Panc1 (cell line): ENCODE results near the gene CYP4A11.

Experiments used
- CTCF ChIP-seq: fragments of 450-650 bp; IDR thresholded peaks from 2 replicates; pipeline ENCODE4 v1.5.1; 2017; ENCODE audit warnings: mild to moderate bottlenecking
- REST ChIP-seq, 2 experiments: IDR thresholded peaks; 2 replicates each; pipeline ENCODE4 v1.6.1; 2011 to 2012; ENCODE audit warnings: low read depth in 2 of 2, control low read depth in 1 of 2, low read length in 1 of 2, mild to moderate bottlenecking in 1 of 2, moderate library complexity in 1 of 2; ENCODE audit not compliant: insufficient read depth in 1 of 2

GRCh38 chr1:46961066-46961758 is 19.9 kb upstream of the CYP4A11 start:
- TF ChIP-seq CTCF (no peak), REST (IDR thresholded peaks at IDR 0.05; ENCODE audit: insufficient read depth in 1 of 2, low read depth in 2 of 2, low read length in 1 of 2) (no peak)
